K562 (cell line): ENCODE results near the gene HCAR3.

Experiments
- FOSL1 ChIP-seq: fragments of 200-800 bp; sonication (Bioruptor generic); conservative IDR thresholded peaks from 2 replicates; pipeline ENCODE4 v1.6.1; 2016; ENCODE audit warnings: missing genetic modification characterization, missing compliant biosample characterization
- MEF2A ChIP-seq: IDR thresholded peaks from 2 replicates; pipeline ENCODE4 v1.6.1; 2011; ENCODE audit warnings: low read depth, mild to moderate bottlenecking, low read length, moderate library complexity; ENCODE audit not compliant: control insufficient read depth
- NFE2L1 ChIP-seq: fragments of 450-650 bp; IDR thresholded peaks from 2 replicates; pipeline ENCODE4 v1.6.1; 2016; ENCODE audit warnings: missing genetic modification characterization, low read depth, mild to moderate bottlenecking, missing compliant biosample characterization, moderate library complexity, borderline replicate concordance
- RAD21 ChIP-seq, 2 experiments: fragments of 250-450 bp in 1 of 2; fragments of 450-650 bp in 1 of 2; sonication (Bioruptor Pico) in 1 of 2; formaldehyde crosslinking in 1 of 2; IDR thresholded peaks in 1 of 2; conservative IDR thresholded peaks in 1 of 2; 2 replicates each; pipeline versions ENCODE4 v1.4.0 to v1.8.0; 2020 to 2022; ENCODE audit warnings: mild to moderate bottlenecking in 2 of 2, moderate library complexity in 1 of 2
- SMARCC2 ChIP-seq: fragments of 450-650 bp; IDR thresholded peaks from 2 replicates; pipeline ENCODE4 v1.6.1; 2017; ENCODE audit warnings: antibody characterized with exemption, moderate library complexity, mild to moderate bottlenecking, low read depth

DNA sequence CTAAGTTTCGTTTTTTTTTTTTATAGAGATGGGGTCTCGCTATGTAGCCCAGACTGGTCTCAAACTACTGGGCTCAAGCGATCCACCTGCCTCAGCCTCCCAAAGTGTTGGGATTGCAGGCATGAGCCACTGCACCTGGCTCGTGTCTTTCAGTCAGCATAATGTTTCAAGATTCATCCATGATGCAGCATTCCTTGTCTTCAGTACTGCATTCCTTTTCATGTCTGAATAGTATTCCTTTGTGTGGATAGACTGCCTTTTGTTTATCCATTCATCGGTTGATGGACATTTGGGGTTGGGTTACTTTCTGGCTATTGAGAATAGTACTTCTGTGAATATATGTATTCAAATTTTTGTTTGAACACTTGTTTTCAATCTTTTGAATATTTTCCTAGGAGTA, 50.9 kb downstream of the HCAR3 start:
- TF ChIP-seq RAD21 (CRISPR knock-in tag; conservative IDR thresholded peaks at IDR 0.05 in 1 of 2, IDR thresholded peaks at IDR 0.05 in 1 of 2) (no peak), NFE2L1 (tag) (no peak), MEF2A (no peak), SMARCC2 (no peak), FOSL1 (tag) (no peak)
